ENCODE data around the gene UHRF2. TPM values are rescaled to one million over a fixed set of nuclear protein-coding genes. Genes with fewer than 3 reads are reported as not detected.

UHRF2 gene
- total and polyA plus RNA-seq, 2 of the 4 experiments (the other 2 are of a cell fraction), result 27.6 to 37.3 TPM

GRCh38 chr9:6418764-6419163 lies 5.8 kb downstream of the UHRF2 start:
- Histone ChIP-seq H3K14ac (replicated peaks; ENCODE audit: low read depth, low read length) (no peak overlapping the region), H2BK15ac (ENCODE audit: low read depth, low read length) (no peak overlapping the region), H3K27me3 (ENCODE audit: control insufficient read depth, insufficient read depth, low read length) (no peaks in the 10 kb centered on the region), H3K79me1 (ENCODE audit: low read depth in 1 of 2, low read length in 2 of 2) (peaks cover 0 to 17% of the 10 kb centered on the region in 2 experiments; a peak in 2 of 4 replicates), H3K56ac (ENCODE audit: extremely low read depth, insufficient read depth, low read length) (no peak overlapping the region), H4K8ac (ENCODE audit: low read depth in 2 of 2, low read length in 2 of 2) (no peak overlapping the region), H3K9me1 (ENCODE audit: insufficient read depth, low read length) (no peaks in the 10 kb centered on the region), H4K91ac (ENCODE audit: insufficient read depth, low read depth, low read length) (no peak overlapping the region), H3K4me2 (ENCODE audit: low read depth, low read length) (no peak overlapping the region), H3K4me3 (ENCODE audit: insufficient read depth, low read depth, low read length) (no peak overlapping the region), H3K4ac (ENCODE audit: low read depth, low read length) (no peak overlapping the region), H3K4me1 (ENCODE audit: control insufficient read depth, insufficient read depth, low read length) (peaks cover 5% of the 10 kb centered on the region), H4K20me1 (ENCODE audit: insufficient read depth, low read length) (peaks cover 60% of the 10 kb centered on the region), H2AFZ (replicated peaks; ENCODE audit: low read length, poor library complexity) (no peak overlapping the region), H2AK9ac (replicated peaks; ENCODE audit: low read depth, low read length, poor library complexity) (no peak overlapping the region), H2BK20ac (ENCODE audit: low read depth, low read length) (no peak overlapping the region), H2AK5ac (ENCODE audit: low read depth, low read length) (no peak overlapping the region), H3K18ac (ENCODE audit: low read depth, low read length) (no peak overlapping the region), H2BK120ac (ENCODE audit: low read depth, low read length) (no peak overlapping the region), H3K36me3 (ENCODE audit: control insufficient read depth, insufficient read depth, low read length) (peaks cover 2% of the 10 kb centered on the region; the same call in 1 of the 2 replicates), H2BK5ac (ENCODE audit: low read depth, low read length, poor library complexity, severe bottlenecking) (no peak overlapping the region), H3K9ac (ENCODE audit: low read depth, low read length) (no peak overlapping the region), H3K9me3 (ENCODE audit: control insufficient read depth, insufficient read depth, low read length) (no peaks in the 10 kb centered on the region), H4K5ac (ENCODE audit: low read depth, low read length) (no peak overlapping the region), H3K27ac (ENCODE audit: insufficient read depth, low read length) (no peak overlapping the region), H3K23ac (ENCODE audit: low read depth, low read length) (no peak overlapping the region)
- dilution Hi-C loops (cut with HindIII; ENCODE audit: low sequenced_read_pairs, unreplicated experiment) (no loop called here), intact Hi-C loops (cut with micrococcal nuclease) (no loop called here), in situ Hi-C loops (cut with MboI; ENCODE audit: low sequenced_read_pairs) (no loop called here)
- ChIA-PET POLR2A (ENCODE audit: unreplicated experiment) (no interaction called here), CTCF (interaction anchor here (0.5 kb wide), 1 partner anchor 10 kb away, joined by 5 read pairs; no protein-coding TSS in a partner anchor)
- no peak for TF ChIP-seq RFX5 (IDR thresholded peaks at IDR 0.05; ENCODE audit: low read depth, low read length)
- no peak for TF ChIP-seq MAZ (IDR thresholded peaks at IDR 0.05; ENCODE audit: borderline replicate concordance, low read depth, low read length)
- TF ChIP-seq RAD21 (IDR thresholded peaks at IDR 0.05; ENCODE audit: low read length), result no peak
- no peak for TF ChIP-seq RCOR1 (IDR thresholded peaks at IDR 0.05; ENCODE audit: insufficient replicate concordance, low read length)
- TF ChIP-seq SMC3 (IDR thresholded peaks at IDR 0.05; ENCODE audit: low read depth, low read length), result no peak
- no peak for TF ChIP-seq ELK1 (IDR thresholded peaks at IDR 0.05; ENCODE audit: borderline replicate concordance, low read depth, low read length)
- TF ChIP-seq POLR2A (IDR thresholded peaks at IDR 0.05; ENCODE audit: low read depth, low read length), result no peak
- no peak for TF ChIP-seq MXI1 (IDR thresholded peaks at IDR 0.05; ENCODE audit: borderline replicate concordance, low read depth, low read length)
- no peak for TF ChIP-seq CHD1 (IDR thresholded peaks at IDR 0.05; ENCODE audit: low read depth, low read length)
- TF ChIP-seq USF2 (IDR thresholded peaks at IDR 0.05; ENCODE audit: low read depth, low read length), result no peak
- no peak for TF ChIP-seq MAFK (IDR thresholded peaks at IDR 0.05; ENCODE audit: low read depth, low read length)
- no peak for TF ChIP-seq CTCF (conservative IDR thresholded peaks at IDR 0.05; ENCODE audit: low read depth, low read length)
- TF ChIP-seq FOS (IDR thresholded peaks at IDR 0.05; ENCODE audit: low read depth, low read length), result no peak
- no peak for TF ChIP-seq NFE2L2 (IDR thresholded peaks at IDR 0.05; ENCODE audit: low read depth, low read length)
- TF ChIP-seq BHLHE40 (IDR thresholded peaks at IDR 0.05; ENCODE audit: low read depth, low read length), result no peak
- TF ChIP-seq CEBPB (IDR thresholded peaks at IDR 0.05; ENCODE audit: low read depth, low read length), result no peak
- no TSS peak for BruUV-seq (replicated peaks)
- ATAC-seq (ENCODE audit: low read depth) (no peak), DNase-seq (no peak)
- no CpG with 5 or more reads among the region's 3 CpGs for WGBS, 2 experiments (ENCODE audit: extremely low coverage in 2 of 2, insufficient read length in 1 of 2)
